Suppressor macrophage (primary cell): Measurements from ENCODE around the gene VPS13D.
A peak's percentile ranks its signal among the peaks of the same experiment; 100 is the strongest.

Experiments used
- DNase-seq, 4 experiments: peaks; one replicate each; pipeline ENCODE4 v3.0.0-alpha.2; 2020 to 2022

VPS13D gene

DNA sequence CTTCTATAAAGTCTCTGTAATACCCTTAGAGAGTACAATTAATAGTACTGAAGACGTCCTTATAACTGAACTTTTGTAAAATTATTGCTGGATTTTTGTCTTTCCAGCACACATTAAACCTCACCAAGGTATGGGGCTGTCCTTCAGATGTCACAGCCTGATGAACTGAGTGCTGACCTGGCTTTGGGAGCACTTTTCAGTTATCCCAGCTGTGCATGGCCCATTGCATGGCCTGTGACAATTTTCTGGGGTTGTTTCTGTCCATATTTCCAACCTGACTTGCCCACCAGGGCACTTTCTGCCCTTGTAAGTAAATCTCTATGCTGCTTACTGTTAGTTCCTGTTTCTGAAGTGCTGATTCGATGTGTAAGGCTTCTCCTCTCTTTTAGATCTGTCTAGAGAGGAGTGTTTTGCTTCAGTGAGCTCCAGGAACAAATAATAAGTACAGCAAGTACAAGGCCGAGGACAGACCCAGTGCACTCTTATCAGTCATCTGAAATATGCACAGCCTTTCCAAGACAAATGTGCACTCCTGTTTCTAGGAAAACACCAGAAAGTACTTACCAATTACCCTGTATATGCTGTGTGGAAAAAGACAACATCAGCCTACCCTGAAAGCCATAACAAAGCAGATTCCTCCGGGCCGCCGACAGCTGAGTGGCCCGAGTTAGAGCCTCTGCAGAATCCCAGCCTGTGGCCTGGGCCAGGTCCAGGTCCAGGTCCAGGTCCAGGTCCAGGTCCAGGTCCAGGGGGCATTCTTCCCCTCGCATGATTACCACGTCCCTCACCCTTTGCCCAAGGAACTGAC, 266.5 kb downstream of the VPS13D start:
- peak in 2 of 4 experiments; percentile 47 to 57 for DNase-seq

GRCh38 chr1:12499539-12500240, 269.9 kb downstream of the VPS13D start:
- DNase-seq, result no peak

DNA sequence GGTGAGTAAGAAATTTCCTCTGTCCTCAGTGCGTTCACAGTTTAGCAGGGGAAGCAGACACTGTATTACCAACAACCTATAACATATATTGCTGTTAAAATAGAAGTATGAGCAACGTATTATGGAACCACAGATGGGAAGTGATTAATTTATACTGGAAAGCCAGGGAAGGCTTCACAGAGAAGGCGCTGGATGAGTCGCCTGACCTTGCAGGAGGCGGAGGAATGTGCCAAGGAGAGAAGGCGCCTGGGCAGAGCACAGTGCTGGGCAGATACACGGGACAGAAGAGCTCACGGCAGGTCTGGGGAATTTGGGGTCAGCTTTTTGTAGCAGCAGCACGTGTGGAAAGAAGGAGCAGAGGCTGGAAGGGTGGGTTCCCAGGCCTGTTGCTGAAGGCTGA, 271.8 kb downstream of the VPS13D start:
- DNase-seq, result peak in 1 of 4 experiments; percentile 20

DNA sequence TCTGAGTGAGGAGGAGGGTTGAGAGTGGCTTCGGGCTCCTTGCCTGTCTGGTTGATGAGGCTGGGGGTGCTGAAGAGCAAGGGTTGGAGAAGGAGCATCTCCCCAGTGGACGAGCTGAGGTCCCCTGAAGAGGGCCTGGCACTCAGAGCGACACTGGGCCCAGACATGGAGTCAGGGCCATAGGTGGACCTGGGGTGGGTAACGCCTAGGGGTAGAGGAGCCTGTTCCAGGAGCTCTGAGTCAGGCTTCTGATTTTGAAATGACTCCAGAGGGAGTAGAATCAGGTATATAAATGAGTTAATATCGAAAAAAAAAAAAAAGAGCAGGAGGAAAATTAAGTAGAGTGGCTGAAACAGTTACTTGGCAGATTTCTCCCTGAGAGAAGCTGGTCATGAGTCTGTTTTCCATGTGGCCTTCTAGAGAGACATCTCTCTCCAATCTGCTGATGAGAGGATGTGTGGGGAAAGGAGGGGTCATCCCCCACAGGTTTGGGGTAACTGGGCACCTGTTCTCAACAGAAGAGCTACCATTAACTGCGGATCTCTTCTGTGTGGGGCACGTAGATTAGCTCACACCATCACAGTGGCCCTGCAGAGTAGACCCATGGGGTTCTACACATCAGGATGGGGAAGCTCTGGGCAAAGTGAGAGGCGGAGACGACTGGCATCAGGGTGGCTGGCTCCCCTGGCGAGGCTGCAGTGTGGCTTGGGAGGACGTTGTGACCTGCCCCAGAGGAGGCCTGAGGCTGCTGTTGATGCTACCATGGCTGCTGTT, 272.7 kb downstream of the VPS13D start:
- no peak for DNase-seq

DNA sequence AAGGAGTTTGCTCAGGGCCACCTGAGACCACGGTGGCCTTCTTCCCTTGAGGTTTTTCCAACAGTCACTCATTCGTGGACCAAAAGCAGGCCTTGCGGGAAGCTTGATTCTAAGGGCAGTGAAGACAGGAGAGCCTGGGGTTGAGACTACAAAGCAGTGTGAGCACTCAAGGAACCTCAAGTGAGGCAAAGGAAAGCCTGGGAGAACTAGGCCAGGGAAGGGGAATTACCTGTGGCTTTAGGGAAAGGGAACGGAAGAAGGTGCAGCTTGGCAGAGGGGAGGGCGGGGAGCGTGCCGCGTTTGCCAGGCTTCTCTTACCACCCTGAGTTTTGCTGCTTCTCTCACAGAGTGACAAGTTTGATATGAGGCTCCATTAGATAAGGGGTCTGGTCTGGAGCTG, 273.9 kb downstream of the VPS13D start:
- DNase-seq, result no peak

- DNase-seq, result no peak
Measured at GRCh38 chr1:12504601-12505000, 274.8 kb downstream of the VPS13D start.

DNA sequence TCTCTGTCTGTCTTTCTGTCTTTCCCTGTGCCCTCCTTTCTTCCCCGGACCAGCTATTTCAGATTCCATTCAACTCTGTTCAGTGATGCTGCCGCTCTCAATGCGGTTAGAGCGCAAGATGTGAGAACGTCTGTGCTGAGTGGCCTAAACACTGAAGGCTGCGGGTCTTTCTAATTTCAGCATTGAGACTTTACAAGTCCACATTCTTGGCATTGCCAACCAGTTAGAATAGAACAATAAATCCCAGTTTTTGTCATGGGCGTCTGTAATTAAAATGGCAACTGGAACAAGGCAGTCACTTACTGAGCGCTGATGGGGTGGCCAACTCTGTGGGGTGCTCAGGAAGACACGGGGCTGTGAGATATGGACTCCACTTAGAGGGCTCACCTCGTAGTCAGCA, 275.4 kb downstream of the VPS13D start:
- DNase-seq, result no peak

GRCh38 chr1:12505639-12506280, 275.9 kb downstream of the VPS13D start:
- DNase-seq, result no peak

DNA sequence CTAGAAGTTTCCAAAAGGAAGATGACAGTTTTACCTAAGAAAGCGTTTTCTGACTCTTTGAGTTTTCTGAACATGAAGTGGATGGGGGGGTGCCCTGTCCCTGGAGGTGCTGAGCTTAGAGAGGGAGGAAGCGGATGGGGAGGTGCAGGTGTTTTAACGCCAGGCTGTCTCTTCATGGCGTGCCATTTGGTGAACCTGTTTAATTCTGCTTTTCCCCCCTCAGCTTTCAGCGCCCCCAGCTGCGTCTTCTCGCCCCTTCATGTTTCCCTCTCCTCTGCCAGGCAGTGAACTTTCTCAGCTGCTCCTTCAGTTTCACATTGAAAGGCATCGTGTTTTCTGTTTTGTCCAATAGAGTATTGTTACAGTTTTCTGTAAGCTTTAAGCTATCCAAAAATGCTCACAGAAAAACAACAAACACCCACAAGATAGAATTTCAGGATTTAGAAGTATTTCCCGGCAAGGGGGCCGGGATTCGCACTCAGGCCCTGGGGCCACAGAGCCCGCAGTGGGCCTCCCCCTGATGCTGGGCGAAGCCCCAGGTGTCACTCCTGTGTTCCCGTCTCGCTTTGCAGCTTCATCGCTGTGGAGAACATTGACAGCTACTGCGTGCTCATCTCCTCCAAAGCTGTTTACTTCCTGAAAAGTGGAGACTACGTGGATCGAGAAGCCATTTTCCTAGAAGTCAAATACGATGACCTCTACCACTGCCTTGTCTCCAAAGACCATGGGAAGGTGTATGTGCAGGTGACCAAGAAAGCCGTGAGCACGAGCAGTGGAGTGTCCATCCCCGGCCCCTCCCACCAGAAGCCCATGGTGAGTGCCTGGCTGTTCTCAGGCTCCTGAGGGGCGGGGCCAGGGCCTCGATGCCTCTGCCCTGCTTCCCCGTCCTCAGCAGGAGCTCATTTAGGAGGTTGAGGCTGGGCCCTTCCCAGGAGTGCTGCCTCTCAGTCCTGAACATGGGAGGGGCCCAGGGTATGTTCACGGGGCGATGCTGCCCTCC, 276.8 kb downstream of the VPS13D start:
- DNase-seq, result no peak

- DNase-seq, result no peak
Measured at GRCh38 chr1:12507631-12508030, 277.8 kb downstream of the VPS13D start.

- no peak for DNase-seq
Measured at GRCh38 chr1:12508849-12509248, 279.0 kb downstream of the VPS13D start.

GRCh38 chr1:12511128-12511484, 281.3 kb downstream of the VPS13D start:
- DNase-seq, result no peak

DNA sequence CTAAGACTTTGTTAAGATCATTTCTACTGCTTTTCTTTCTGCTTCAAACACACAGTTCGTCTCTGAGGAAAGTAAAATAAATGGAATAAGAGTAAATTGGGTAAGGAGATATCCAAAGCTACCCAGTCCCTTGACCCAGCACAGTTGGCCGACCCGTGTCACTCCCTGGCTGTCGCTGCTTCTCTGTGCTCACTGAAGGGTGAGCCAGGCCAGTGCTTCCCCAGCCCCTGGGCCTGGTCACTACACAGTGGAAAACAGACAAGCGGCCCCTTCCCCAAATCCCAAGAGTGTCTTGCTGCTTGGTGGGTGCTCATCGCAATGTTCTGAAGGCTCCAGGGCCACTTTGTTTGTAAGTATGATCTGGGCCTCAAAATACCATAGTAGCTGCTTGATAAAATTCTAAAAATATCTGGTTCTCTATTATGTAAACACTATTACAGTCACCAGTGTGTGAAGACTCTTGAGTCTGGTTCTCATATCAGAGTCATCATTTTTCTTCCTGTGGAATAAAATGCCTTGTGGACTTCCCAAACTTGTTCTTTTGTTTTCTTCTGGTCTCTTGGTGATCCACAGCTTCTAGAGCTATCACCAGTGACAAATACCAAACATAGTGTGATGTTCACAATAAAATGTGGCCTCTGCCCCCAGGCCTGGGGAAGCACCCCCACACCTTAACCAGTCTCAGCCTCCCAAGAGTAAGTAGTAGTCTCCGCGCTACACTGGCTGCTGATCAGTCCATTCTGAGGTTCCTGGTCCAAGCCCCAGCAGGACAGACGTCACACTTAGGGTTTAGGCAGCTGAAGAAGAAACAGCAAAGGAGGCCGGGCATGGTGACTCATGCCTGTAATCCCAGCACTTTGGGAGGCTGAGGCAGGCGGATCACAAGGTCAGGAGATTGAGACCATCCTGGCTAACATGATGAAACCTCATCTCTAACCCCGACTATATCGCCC, 282.0 kb downstream of the VPS13D start:
- peak; percentile 30 to 60 (median 55) for DNase-seq

DNA sequence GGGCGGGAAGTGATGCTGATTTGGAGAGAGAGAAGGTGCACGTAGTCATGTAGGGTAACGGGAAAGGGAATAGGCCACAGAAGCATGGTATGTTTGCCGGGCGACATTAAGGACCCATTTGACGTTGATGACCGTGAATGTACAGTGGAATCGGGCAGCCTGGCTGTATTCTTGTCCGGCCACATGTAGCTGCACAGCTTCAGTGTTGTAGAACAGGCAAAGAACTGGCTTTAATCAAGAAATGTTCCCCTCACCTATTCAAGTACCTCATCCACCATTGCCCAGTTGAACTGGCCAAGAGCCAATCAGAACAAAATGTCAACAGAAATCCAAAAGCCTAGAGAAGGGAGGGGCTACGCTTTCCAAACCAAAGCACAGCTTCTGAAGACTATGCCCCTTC, 283.4 kb downstream of the VPS13D start:
- DNase-seq, result no peak

DNA sequence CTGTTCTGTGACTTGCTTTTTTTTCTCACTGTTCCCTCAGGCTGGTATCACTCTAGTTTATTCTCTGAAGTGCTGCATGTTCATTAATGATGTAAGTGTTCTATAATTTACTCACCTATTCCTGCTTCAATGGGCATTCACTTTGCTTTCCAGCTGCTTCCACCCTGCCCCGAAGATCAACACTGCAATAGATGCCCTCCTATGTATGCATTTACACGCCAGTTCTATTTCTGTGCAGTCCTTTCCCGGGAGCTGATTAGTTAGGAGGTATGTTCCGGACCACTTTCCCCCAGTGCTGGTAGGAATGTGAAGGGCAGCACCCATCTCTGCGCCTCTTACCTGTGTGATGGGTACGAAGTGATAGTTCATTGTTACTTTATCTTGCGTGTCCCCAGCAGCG, 284.8 kb downstream of the VPS13D start:
- no peak for DNase-seq

GRCh38 chr1:12515234-12515633, 285.4 kb downstream of the VPS13D start:
- DNase-seq, result no peak

DNA sequence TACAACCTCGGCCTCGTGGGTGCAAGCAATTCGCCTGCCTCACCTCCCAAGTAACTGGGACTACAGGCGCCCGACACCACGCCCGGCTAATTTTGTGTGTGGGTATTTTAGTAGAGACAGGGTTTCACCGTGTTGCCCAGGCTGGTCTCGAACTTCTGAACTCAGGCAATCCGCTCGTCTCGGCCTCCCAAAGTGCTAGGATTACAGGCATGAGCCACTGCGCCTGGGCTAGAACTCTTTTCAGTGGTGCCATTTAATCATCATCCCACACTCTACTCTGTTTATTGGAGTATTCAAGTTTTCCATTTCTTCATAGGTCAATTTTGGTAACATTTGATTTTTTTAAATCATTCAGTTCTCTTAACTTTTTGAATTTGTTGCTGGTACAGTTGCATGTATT, 286.9 kb downstream of the VPS13D start:
- no peak for DNase-seq

DNA sequence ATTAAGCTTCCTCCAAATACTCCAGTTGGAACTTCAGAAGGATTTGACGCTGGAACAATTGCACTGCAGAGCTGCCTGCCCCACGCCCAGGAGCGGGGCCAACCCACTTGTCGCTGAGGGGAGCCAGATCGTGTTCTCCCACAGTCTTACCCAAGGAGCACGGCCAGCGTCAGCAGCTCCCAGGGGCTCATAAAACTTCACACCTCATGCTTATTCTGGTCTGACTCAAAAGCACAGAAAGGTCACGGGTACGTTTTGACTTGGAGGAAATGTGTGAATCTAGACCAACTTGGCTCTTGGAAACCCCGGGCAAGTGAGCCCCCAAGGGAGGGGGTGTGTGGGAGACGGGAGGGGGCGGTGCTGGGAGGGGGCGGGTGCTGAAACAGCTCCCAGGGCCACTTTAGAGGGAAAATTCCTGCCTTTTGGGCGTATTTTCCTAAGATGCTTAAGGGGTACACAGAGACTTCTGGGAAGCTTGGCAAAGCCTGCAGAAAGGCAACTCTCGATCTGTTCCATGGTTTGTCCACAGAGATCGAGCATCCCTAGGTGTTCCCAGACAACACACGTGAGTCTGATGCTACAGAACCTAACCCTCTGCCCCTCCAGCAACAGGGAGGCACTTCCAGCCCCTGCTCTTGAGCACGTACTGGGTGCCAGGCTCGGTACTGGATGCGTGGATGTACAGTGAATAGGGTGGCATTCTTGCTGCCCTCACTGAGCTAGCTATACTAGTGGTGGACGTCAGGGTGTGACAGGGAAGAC, 289.3 kb downstream of the VPS13D start:
- DNase-seq, result no peak

DNA sequence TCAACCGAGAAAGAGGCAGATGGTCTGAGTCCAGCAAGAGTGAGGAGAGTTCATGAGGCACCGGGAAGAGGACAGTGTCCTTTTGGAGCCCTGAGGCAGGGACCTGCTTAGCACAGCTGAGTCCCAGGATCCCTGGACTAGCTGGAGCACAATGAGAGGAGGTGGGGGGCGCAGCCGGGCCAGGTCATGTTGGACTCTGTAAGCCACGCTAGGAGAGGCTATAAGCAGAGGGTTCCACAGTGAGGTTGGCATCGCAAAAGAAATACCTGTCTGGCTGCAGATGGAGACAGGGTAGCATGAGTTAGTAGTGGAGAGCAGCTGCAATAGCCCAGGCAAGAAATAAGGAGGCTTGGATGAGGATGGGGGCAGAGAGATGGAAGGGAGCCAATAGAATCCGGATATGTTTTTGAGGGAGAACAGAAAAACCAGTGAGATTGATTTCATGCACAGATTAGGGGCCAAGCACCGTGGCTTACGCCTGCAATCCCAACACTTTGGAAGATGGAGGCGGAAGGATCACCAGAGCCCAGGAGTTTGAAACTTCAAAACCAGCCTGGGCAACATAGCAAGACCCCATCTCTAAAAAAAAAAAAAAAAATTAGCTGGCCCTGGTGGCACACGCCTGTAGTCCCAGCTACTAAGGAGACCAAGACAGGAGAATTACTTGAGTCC, 290.0 kb downstream of the VPS13D start:
- DNase-seq, result no peak
